Tibial nerve (tissue), 4 donors: Measurements from ENCODE around the gene COMMD6. TPM values are rescaled to one million over a fixed set of nuclear protein-coding genes. Genes with fewer than 3 reads are reported as not detected.

Experiments used
- DNase-seq, 2 donors: peaks; one replicate each; pipeline ENCODE4 v3.0.0-alpha.2; 2019; ENCODE audit warnings: low spot score in 2 of 2
- H3K27ac ChIP-seq, 4 donors: fragments of 200-600 bp; sonication (generic) in 3 of 4; one replicate each; pipeline ENCODE4 v1.5.1; 2017 to 2019; ENCODE audit warnings: mild to moderate bottlenecking in 1 of 4
- H3K27me3 ChIP-seq, 2 donors: fragments of 200-600 bp; sonication (generic) in 1 of 2; one replicate each; pipeline versions ENCODE4 v1.5.1 to v1.6.0; 2017 to 2019
- H3K36me3 ChIP-seq, 3 donors: fragments of 200-600 bp; sonication (generic); one replicate each; pipeline ENCODE4 v1.5.1; 2018 to 2019
- H3K4me1 ChIP-seq, 4 donors: fragments of 200-600 bp; sonication (generic) in 3 of 4; one replicate each; pipeline ENCODE4 v1.5.1; 2017 to 2019
- H3K4me3 ChIP-seq, 4 donors: fragments of 200-600 bp; sonication (generic) in 3 of 4; one replicate each; pipeline ENCODE4 v1.5.1; 2017 to 2019; ENCODE audit warnings: mild to moderate bottlenecking in 1 of 4, moderate library complexity in 1 of 4
- H3K9me3 ChIP-seq, 4 donors: fragments of 200-600 bp; sonication (generic) in 3 of 4; one replicate each; pipeline ENCODE4 v1.5.1; 2017 to 2019
- EP300 ChIP-seq, 2 donors: sonication (generic); formaldehyde crosslinking; IDR thresholded peaks; one replicate each; pipeline ENCODE4 v1.6.1; 2017; ENCODE audit warnings: antibody characterized with exemption in 2 of 2, mild to moderate bottlenecking in 1 of 2
- POLR2A ChIP-seq, 2 donors: fragments of 450-650 bp; IDR thresholded peaks; one replicate each; pipeline ENCODE4 v1.6.1; 2017; ENCODE audit warnings: antibody characterized with exemption in 2 of 2, mild to moderate bottlenecking in 2 of 2, moderate library complexity in 2 of 2
- WGBS, 2 donors: methylation state at CpG; one replicate each; pipeline ENCODE4 v1.1.5; 2018; 5-methylcytosine and 5-hydroxymethylcytosine counted together
- total RNA-seq, 4 donors: library from RNA; depleted of rRNA; stranded (reverse); fragments of >200 nt; gene quantifications; one replicate each; pipeline ENCODE4 v1.1.0, GENCODE V29; 2016
- TF ChIP-seq, protein P1 (sequence below), 5 experiments: fragments of 200-600 bp in 3 of 5; fragments of 450-650 bp in 2 of 5; sonication (generic) in 3 of 5; IDR thresholded peaks; one replicate each; pipeline ENCODE4 v1.5.1; 2016 to 2019; ENCODE audit warnings: antibody characterized with exemption in 5 of 5, mild to moderate bottlenecking in 3 of 5, moderate library complexity in 2 of 5

The COMMD6 gene
- 100 to 1,000 TPM in 1 of 4 donors, 10 to 100 TPM in 3; 58.6 to 141 (median 83.5) TPM for total RNA-seq

DNA sequence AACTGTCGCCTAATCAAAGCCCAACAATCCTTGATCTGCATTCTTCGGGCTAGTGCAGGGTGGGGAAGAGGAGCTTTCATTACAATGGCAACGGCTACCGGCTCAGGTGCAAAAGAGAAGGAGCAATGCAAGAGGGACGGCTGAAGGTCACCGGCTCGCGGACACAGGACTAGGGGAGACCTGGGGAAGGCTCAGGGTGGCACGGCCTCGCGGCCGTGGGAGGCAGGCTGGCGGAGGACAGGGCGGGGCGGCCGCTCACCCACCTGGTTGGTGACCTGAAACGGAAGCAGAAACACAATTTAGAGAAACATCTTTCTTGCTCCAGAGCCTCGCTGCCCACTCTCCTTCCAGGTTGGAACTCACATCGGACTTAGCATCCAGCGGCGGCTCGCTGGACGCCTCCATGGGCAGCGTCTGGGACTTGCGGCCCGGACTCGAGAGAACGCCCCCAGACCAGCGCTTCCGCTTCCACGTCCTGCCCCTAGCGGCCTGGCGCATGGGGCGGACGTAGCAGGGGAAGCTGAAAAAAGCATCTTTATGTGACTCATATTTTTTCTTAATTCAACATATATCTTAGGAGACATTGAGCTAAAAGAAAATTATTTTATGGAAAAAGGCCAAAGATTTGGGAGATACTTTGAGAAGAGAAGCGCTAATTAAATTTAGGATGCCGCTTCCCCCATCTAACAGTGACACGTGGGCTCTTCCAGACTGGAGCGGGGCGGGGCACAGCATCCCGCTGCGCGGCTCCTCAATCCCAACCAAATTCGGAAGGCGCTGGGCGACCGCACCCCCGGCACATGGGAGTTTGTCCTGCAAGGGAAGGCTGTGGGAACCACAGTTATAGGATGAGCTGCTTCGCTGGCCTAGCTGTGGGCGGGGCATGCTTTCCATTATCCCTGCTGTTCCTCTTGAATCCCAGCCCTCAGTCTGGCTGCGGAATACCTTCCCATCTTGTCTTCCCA is at the start of gene COMMD6:
TSS of gene COMMD6 (minus strand) at position 441 of the 965 bp plus-strand sequence. CDS start at position 405, 36 bp downstream.
- 0 to 1% methylated on average over 51 of the region's 51 CpGs for WGBS, 2 donors
- Histone ChIP-seq H3K9me3 (no peaks in the 10 kb centered on the region), H3K4me3 (peak within 1 kb of the TSS; percentile 64 to 83 (median 75)), H3K36me3 (peaks cover 0 to 8% (median 0%) of the 10 kb centered on the region in 3 donors), H3K27ac (peak within 1 kb of the TSS; percentile 67 to 86 (median 79)), H3K4me1 (peaks cover 0 to 23% (median 8%) of the 10 kb centered on the region in 4 donors), H3K27me3 (no peaks in the 10 kb centered on the region)
- peak; percentile 33 to 46 for DNase-seq
- TF ChIP-seq EP300 (IDR thresholded peaks at IDR 0.05) (peak; percentile 72 to 75), POLR2A (IDR thresholded peaks at IDR 0.05) (no peak)
- TF ChIP-seq, protein P1, sequence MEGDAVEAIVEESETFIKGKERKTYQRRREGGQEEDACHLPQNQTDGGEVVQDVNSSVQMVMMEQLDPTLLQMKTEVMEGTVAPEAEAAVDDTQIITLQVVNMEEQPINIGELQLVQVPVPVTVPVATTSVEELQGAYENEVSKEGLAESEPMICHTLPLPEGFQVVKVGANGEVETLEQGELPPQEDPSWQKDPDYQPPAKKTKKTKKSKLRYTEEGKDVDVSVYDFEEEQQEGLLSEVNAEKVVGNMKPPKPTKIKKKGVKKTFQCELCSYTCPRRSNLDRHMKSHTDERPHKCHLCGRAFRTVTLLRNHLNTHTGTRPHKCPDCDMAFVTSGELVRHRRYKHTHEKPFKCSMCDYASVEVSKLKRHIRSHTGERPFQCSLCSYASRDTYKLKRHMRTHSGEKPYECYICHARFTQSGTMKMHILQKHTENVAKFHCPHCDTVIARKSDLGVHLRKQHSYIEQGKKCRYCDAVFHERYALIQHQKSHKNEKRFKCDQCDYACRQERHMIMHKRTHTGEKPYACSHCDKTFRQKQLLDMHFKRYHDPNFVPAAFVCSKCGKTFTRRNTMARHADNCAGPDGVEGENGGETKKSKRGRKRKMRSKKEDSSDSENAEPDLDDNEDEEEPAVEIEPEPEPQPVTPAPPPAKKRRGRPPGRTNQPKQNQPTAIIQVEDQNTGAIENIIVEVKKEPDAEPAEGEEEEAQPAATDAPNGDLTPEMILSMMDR (IDR thresholded peaks at IDR 0.05): peak; percentile 68 to 88 (median 76)

DNA sequence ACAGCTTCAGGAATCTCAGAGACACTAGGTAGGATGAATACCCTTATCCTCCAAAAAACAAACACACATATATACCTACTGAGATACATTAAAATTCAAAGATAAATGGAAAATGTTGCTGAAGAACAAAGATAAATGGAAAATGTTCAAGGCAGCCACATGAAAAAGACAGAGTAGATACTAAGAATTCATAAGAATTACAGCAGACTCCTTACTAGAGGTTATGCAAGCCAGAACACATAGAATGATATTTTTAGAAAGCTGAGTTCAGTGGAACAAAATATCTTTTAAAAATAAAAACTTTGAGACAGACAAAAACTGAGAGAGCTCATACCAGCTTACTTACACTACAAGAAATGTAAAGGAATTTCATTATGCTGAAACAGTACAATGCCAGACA is 47.5 kb upstream of the COMMD6 start:
- peaks cover 0 to 11% (median 0%) of the 10 kb centered on the region in 4 donors for H3K9me3 ChIP-seq
- no peak for TF ChIP-seq EP300 (IDR thresholded peaks at IDR 0.05)
- TF ChIP-seq, protein P1 (IDR thresholded peaks at IDR 0.05): no peak
- TF ChIP-seq POLR2A (IDR thresholded peaks at IDR 0.05): no peak
- H3K4me1 ChIP-seq: no peaks in the 10 kb centered on the region
- no peaks in the 10 kb centered on the region for H3K27me3 ChIP-seq
- H3K4me3 ChIP-seq: no peak overlapping the region
- no peak for DNase-seq
- peaks cover 0 to 30% (median 0%) of the 10 kb centered on the region in 3 donors for H3K36me3 ChIP-seq
- no peak overlapping the region for H3K27ac ChIP-seq

DNA sequence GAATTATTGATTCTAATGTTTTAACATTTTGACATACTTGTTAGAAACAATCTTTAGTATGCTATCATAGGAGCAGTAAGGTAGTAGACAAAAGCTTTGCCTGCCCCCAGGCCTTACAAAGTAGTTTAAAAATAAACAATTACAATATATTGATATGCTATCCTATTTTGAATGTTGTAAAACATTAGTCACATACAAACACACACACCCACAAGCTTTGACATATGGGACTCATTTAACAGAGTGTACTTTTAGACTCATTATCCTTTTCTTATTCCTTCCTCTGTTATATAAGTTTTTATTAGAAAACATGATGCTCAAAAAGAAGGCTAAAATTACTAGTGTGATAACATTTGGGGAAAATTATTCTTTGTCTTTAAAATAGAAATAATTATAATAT is 45.5 kb upstream of the COMMD6 start:
- H3K4me1 ChIP-seq: no peaks in the 10 kb centered on the region
- TF ChIP-seq POLR2A (IDR thresholded peaks at IDR 0.05) (no peak), EP300 (IDR thresholded peaks at IDR 0.05) (no peak)
- TF ChIP-seq, protein P1 (IDR thresholded peaks at IDR 0.05): no peak
- no peak for DNase-seq
- H3K4me3 ChIP-seq: no peak overlapping the region
- no peaks in the 10 kb centered on the region for H3K27me3 ChIP-seq
- no peak overlapping the region for H3K27ac ChIP-seq
- H3K9me3 ChIP-seq: peaks cover 0 to 11% (median 0%) of the 10 kb centered on the region in 4 donors
- H3K36me3 ChIP-seq: peaks cover 0 to 19% (median 0%) of the 10 kb centered on the region in 3 donors

DNA sequence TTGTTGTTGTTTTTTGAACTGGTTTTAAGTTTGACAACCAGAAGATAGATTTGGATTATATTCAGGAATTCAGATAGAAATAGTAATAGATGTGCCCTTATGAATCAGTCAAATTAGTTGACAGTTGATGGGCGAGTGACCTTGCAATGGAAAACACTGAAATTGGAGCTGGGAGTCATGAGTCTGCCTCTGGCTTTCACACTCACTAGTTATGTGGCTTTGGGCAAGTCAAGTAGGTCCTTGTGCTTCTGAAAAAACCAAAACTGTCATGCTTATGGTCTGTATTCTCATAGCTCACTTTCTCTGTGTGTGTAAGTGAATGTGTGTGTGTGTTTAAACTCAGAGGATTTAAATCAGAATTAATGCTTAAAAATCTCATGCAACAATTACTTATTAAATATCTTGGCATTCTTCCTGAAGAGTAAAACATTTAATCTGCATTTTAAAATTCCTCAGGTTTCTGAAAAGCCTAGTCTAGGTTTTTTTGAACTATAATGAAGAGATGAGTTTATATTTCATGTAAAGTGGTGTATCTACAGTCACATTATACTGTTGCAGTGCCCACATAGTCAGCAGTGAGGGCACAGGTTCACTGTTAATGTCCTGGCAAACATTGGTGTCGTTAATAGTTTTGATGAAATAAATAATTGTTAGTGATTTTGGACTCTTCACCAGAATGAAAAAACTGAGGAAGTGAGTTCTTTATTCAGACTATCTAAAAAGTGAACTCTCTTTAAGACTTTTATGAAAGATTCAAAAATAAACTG is 44.4 kb upstream of the COMMD6 start:
- no peak for TF ChIP-seq EP300 (IDR thresholded peaks at IDR 0.05)
- TF ChIP-seq, protein P1 (IDR thresholded peaks at IDR 0.05): no peak
- no peak for TF ChIP-seq POLR2A (IDR thresholded peaks at IDR 0.05)

More for the DNA sequence above, 44.4 kb upstream of the COMMD6 start:
- no peak for DNase-seq
- H3K27ac ChIP-seq: no peak overlapping the region
- 82 to 87% methylated on average over 2 of the region's 2 CpGs for WGBS, 2 donors
- H3K36me3 ChIP-seq: peaks cover 0 to 16% (median 0%) of the 10 kb centered on the region in 3 donors
- peaks cover 0 to 11% (median 0%) of the 10 kb centered on the region in 4 donors for H3K9me3 ChIP-seq
- H3K4me1 ChIP-seq: no peaks in the 10 kb centered on the region
- no peak overlapping the region for H3K4me3 ChIP-seq
- H3K27me3 ChIP-seq: no peaks in the 10 kb centered on the region
